ENCODE results near the gene RNF227.

RNF227 gene

DNA sequence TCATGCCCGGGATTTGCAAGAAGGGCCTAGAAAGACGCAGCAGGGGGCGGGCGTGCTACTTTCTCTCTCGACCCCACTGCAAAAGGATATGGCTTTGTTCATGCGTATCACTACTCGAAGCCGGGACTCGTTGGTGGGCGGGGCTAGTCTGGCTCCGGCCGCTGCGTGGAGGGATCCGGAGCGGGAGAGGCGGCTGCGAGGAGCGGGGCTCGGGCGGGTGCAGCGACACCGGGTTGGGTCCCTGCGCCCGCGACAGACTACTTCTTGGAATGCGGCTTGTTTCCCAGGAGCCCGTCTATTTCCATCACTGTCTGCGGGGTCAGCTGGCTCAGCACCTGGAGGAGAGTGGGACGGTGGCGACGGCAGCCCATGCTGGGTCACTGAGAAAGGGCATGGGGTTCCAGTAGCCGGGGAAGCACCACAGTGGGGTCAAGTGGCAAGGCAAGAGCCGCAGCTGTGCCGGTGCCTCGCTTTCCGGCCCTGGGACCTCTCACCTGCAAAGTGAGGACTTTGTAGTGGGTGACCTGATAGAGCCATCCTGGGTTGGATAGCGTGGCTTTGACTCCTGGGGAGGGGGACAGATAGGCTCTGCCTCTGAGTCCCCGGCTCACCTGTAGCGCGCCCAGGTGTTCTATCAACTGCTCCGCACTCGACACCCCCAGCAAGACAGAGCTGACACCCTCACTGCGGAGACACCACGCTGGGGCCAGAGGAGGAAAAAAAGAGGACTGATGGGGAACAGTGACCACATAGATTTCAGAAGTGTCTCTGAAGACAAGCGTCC lies 6.9 kb upstream of the RNF227 start:
- peak overlapping the region; percentile 67 for H3K4me2 ChIP-seq (ENCODE audit: low read length)

DNA sequence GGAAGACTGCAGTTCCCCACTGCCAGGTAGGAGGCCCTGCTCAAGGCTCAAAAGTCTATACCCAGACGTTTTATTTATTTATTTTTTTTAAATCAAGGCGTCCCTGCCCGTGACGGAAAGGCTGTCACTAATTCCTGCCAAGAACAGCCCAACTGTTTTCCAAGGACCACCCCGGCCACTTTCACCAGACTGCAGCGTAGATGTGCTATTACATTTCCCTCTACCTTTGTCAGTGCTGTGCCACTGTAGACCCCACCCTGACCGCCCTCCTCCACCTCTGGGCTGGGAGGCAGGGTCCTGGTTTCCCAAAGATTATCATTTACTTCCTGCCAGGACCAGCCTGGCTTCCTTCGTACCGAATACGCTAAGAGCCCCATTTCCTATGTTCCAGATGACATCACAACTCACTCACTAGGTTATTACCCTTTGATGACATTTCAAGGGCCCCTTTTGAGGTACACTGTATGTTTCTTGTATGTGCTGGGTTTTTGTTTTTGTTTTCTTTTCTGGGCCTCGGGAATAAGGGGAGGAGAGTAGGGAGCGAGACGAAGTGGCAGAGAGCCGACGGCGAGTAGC lies 6.3 kb upstream of the RNF227 start:
- Histone ChIP-seq H3K56ac (ENCODE audit: low read length) (peak overlapping the region; percentile 83), H2BK120ac (ENCODE audit: low read depth, low read length) (no peak overlapping the region), H3K4me3 (ENCODE audit: low read length) (no peak overlapping the region), H2BK5ac (ENCODE audit: low read length) (no peak overlapping the region), H4K8ac (ENCODE audit: low read depth, low read length) (no peak overlapping the region), H3K4me1 (ENCODE audit: control insufficient read depth, low read depth, low read length) (peaks cover 4% of the 10 kb centered on the region), H3K23ac (ENCODE audit: low read length) (no peak overlapping the region), H3K36me3 (ENCODE audit: control insufficient read depth, insufficient read depth, low read length) (no peaks in the 10 kb centered on the region), H3K79me2 (ENCODE audit: control insufficient read depth, insufficient read depth, low read length) (no peaks in the 10 kb centered on the region), H3K79me1 (ENCODE audit: low read length) (no peaks in the 10 kb centered on the region), H3K4ac (ENCODE audit: low read depth, low read length) (no peak overlapping the region), H2BK15ac (replicated peaks; ENCODE audit: low read depth) (no peak overlapping the region), H3K27me3 (ENCODE audit: insufficient read depth, low read length, poor library complexity) (peaks cover 13% of the 10 kb centered on the region), H3K9ac (ENCODE audit: low read length) (peak overlapping the region; percentile 64), H3K4me2 (ENCODE audit: low read length) (peak overlapping the region; percentile 67), H3K27ac (ENCODE audit: low read depth, low read length) (no peak overlapping the region), H4K5ac (ENCODE audit: low read length) (no peak overlapping the region), H3K18ac (ENCODE audit: low read length) (no peak overlapping the region), H2AK5ac (ENCODE audit: low read length) (no peak overlapping the region)
- no CpG with 5 or more reads among the region's 16 CpGs for WGBS (ENCODE audit: extremely low coverage, insufficient coverage, low lambda C conversion rate)
- no peak for DNase-seq

More for the DNA sequence above, 6.9 kb upstream of the RNF227 start:
- Histone ChIP-seq H3K27me3 (ENCODE audit: insufficient read depth, low read length, poor library complexity) (peaks cover 14% of the 10 kb centered on the region), H2BK120ac (ENCODE audit: low read depth, low read length) (no peak overlapping the region), H3K36me3 (ENCODE audit: control insufficient read depth, insufficient read depth, low read length) (no peaks in the 10 kb centered on the region), H3K4me3 (ENCODE audit: low read length) (no peak overlapping the region), H4K8ac (ENCODE audit: low read depth, low read length) (no peak overlapping the region), H2BK5ac (ENCODE audit: low read length) (no peak overlapping the region), H2BK15ac (replicated peaks; ENCODE audit: low read depth) (no peak overlapping the region), H3K18ac (ENCODE audit: low read length) (no peak overlapping the region), H3K27ac (ENCODE audit: low read depth, low read length) (no peak overlapping the region), H3K23ac (ENCODE audit: low read length) (no peak overlapping the region), H3K79me1 (ENCODE audit: low read length) (no peaks in the 10 kb centered on the region), H3K4ac (ENCODE audit: low read depth, low read length) (no peak overlapping the region), H4K5ac (ENCODE audit: low read length) (no peak overlapping the region), H3K4me1 (ENCODE audit: control insufficient read depth, low read depth, low read length) (peaks cover 4% of the 10 kb centered on the region), H3K79me2 (ENCODE audit: control insufficient read depth, insufficient read depth, low read length) (no peaks in the 10 kb centered on the region), H3K9ac (ENCODE audit: low read length) (peak overlapping the region; percentile 64), H3K56ac (ENCODE audit: low read length) (peak overlapping the region; percentile 83), H2AK5ac (ENCODE audit: low read length) (no peak overlapping the region)
- no CpG with 5 or more reads among the region's 45 CpGs for WGBS (ENCODE audit: extremely low coverage, insufficient coverage, low lambda C conversion rate)
- DNase-seq, result peak; percentile 87

DNA sequence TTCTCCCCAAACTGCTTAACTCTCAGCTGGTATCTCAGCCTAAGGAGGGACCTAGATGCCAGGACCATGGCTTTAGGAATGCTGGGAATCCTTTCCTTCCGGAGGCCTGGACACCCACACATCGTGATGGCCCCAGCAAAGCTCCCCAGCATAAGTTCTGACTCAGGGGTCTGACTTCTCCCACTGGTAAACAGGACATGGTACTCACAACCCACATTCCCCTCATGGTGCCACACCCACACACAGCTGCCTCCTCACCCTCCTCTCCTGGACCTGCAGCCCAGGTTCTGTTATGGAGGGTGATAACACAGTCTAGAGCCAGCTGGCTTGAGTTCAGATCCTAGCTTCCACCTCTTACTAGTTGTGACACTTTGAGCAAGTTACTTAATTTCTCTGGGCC lies 719 bp upstream of the RNF227 start:
- no peaks in the 10 kb centered on the region for H3K4me1 ChIP-seq (ENCODE audit: control insufficient read depth, low read depth, low read length)
- no peak overlapping the region for H3K27ac ChIP-seq (ENCODE audit: low read depth, low read length)
- H2BK120ac ChIP-seq (ENCODE audit: low read depth, low read length), result no peak overlapping the region
- H4K8ac ChIP-seq (ENCODE audit: low read depth, low read length), result no peak overlapping the region
- H3K79me2 ChIP-seq (ENCODE audit: control insufficient read depth, insufficient read depth, low read length), result no peaks in the 10 kb centered on the region
- H2BK15ac ChIP-seq (replicated peaks; ENCODE audit: low read depth), result no peak overlapping the region
- H3K4ac ChIP-seq (ENCODE audit: low read depth, low read length), result no peak overlapping the region
- no CpG with 5 or more reads among the region's 2 CpGs for WGBS (ENCODE audit: extremely low coverage, insufficient coverage, low lambda C conversion rate)
- no peak overlapping the region for H3K9ac ChIP-seq (ENCODE audit: low read length)
- H3K56ac ChIP-seq (ENCODE audit: low read length), result no peak overlapping the region
- H2AK5ac ChIP-seq (ENCODE audit: low read length), result no peak overlapping the region
- H4K5ac ChIP-seq (ENCODE audit: low read length), result no peak overlapping the region
- H3K79me1 ChIP-seq (ENCODE audit: low read length), result no peaks in the 10 kb centered on the region
- peaks cover 12% of the 10 kb centered on the region for H3K27me3 ChIP-seq (ENCODE audit: insufficient read depth, low read length, poor library complexity)
- DNase-seq, result no peak
- H3K4me2 ChIP-seq (ENCODE audit: low read length), result no peak overlapping the region
- no peak overlapping the region for H3K18ac ChIP-seq (ENCODE audit: low read length)
- H3K36me3 ChIP-seq (ENCODE audit: control insufficient read depth, insufficient read depth, low read length), result no peaks in the 10 kb centered on the region
- H3K4me3 ChIP-seq (ENCODE audit: low read length), result no peak overlapping the region
- no peak overlapping the region for H3K23ac ChIP-seq (ENCODE audit: low read length)
- H2BK5ac ChIP-seq (ENCODE audit: low read length), result no peak overlapping the region

DNA sequence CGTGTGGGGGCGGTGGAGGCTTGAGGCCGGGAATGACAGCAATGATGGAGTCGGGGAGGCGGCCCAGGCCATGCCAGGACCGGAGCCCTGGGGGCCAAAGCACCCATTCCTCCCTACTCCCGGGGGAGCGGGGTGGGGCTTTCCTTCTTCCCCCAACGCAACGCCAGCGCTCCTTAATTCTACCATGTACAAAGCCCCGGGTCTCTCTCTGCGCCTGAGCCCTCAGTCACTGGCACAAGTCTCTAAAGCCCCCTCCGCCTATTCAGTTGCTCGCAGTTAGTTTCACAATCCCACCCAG lies 245 bp upstream of the RNF227 start:
- Histone ChIP-seq H3K4me3 (ENCODE audit: low read length) (no peak overlapping the region), H3K23ac (ENCODE audit: low read length) (no peak overlapping the region), H2BK120ac (ENCODE audit: low read depth, low read length) (no peak overlapping the region), H3K56ac (ENCODE audit: low read length) (peak overlapping the region; percentile 94), H2AK5ac (ENCODE audit: low read length) (no peak overlapping the region), H3K27ac (ENCODE audit: low read depth, low read length) (no peak overlapping the region), H3K4me2 (ENCODE audit: low read length) (no peak overlapping the region), H4K5ac (ENCODE audit: low read length) (no peak overlapping the region), H2BK5ac (ENCODE audit: low read length) (no peak overlapping the region), H3K36me3 (ENCODE audit: control insufficient read depth, insufficient read depth, low read length) (no peaks in the 10 kb centered on the region), H3K27me3 (ENCODE audit: insufficient read depth, low read length, poor library complexity) (peaks cover 12% of the 10 kb centered on the region), H3K79me2 (ENCODE audit: control insufficient read depth, insufficient read depth, low read length) (no peaks in the 10 kb centered on the region), H3K4me1 (ENCODE audit: control insufficient read depth, low read depth, low read length) (no peaks in the 10 kb centered on the region), H3K79me1 (ENCODE audit: low read length) (no peaks in the 10 kb centered on the region), H3K9ac (ENCODE audit: low read length) (no peak overlapping the region), H3K18ac (ENCODE audit: low read length) (no peak overlapping the region), H4K8ac (ENCODE audit: low read depth, low read length) (no peak overlapping the region), H2BK15ac (replicated peaks; ENCODE audit: low read depth) (no peak overlapping the region), H3K4ac (ENCODE audit: low read depth, low read length) (no peak overlapping the region)
- DNase-seq, result no peak
- no CpG with 5 or more reads among the region's 15 CpGs for WGBS (ENCODE audit: extremely low coverage, insufficient coverage, low lambda C conversion rate)

DNA sequence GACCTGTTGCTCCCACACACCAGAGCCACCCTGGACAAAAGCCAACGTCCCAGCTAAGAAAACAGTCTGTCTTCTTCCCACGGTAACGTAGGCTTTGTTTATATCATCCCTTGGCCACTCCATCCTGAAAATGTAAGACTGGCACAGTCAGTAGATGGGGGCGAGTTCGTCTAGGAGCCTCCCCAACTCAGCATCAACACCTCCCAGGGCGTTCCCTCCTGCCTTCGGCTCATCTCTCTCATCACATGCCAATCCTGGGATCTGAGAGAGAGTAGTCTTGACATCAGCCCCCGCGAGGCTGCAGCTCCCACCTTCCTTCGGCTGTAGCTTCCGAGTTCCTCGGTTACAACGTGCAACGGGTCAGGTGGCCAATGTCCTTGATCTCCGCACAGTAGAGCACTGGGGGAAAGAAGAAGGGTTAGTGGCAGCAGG lies 894 bp downstream of the RNF227 start:
- Histone ChIP-seq H3K18ac (ENCODE audit: low read length) (no peak overlapping the region), H3K27ac (ENCODE audit: low read depth, low read length) (no peak overlapping the region), H2BK120ac (ENCODE audit: low read depth, low read length) (no peak overlapping the region), H4K5ac (ENCODE audit: low read length) (no peak overlapping the region), H3K79me1 (ENCODE audit: low read length) (no peaks in the 10 kb centered on the region), H3K4ac (ENCODE audit: low read depth, low read length) (no peak overlapping the region), H3K9ac (ENCODE audit: low read length) (no peak overlapping the region), H3K23ac (ENCODE audit: low read length) (no peak overlapping the region), H3K56ac (ENCODE audit: low read length) (peak overlapping the region; percentile 94), H3K79me2 (ENCODE audit: control insufficient read depth, insufficient read depth, low read length) (no peaks in the 10 kb centered on the region), H4K8ac (ENCODE audit: low read depth, low read length) (no peak overlapping the region), H3K27me3 (ENCODE audit: insufficient read depth, low read length, poor library complexity) (peaks cover 10% of the 10 kb centered on the region), H2BK5ac (ENCODE audit: low read length) (no peak overlapping the region), H2AK5ac (ENCODE audit: low read length) (no peak overlapping the region), H3K36me3 (ENCODE audit: control insufficient read depth, insufficient read depth, low read length) (peaks cover 2% of the 10 kb centered on the region), H2BK15ac (replicated peaks; ENCODE audit: low read depth) (no peak overlapping the region), H3K4me2 (ENCODE audit: low read length) (peak overlapping the region; percentile 88), H3K4me1 (ENCODE audit: control insufficient read depth, low read depth, low read length) (no peaks in the 10 kb centered on the region), H3K4me3 (ENCODE audit: low read length) (no peak overlapping the region)
- no CpG with 5 or more reads among the region's 15 CpGs for WGBS (ENCODE audit: extremely low coverage, insufficient coverage, low lambda C conversion rate)
- no peak for DNase-seq
